Measurements from ENCODE around the gene BAZ2B.

DNA sequence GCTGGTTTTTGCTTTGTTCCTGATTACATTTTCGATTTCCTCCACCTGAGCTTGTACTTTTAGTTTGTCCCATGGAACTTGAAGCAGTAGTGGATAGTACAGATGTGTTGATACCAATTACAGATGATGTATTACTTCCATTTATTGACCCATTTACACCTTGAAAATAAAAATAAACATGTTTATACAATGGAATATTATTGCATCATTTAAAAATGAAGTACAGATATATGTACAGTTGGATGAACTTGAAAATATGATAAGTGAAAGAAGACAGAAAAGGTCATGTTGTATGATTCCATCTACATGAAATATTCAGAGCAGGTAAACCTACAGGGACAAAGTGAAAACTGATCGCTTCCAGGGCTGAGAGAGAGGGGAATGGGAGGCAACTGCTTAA is 169.5 kb downstream of the BAZ2B start:
- TF ChIP-seq, protein P1, sequence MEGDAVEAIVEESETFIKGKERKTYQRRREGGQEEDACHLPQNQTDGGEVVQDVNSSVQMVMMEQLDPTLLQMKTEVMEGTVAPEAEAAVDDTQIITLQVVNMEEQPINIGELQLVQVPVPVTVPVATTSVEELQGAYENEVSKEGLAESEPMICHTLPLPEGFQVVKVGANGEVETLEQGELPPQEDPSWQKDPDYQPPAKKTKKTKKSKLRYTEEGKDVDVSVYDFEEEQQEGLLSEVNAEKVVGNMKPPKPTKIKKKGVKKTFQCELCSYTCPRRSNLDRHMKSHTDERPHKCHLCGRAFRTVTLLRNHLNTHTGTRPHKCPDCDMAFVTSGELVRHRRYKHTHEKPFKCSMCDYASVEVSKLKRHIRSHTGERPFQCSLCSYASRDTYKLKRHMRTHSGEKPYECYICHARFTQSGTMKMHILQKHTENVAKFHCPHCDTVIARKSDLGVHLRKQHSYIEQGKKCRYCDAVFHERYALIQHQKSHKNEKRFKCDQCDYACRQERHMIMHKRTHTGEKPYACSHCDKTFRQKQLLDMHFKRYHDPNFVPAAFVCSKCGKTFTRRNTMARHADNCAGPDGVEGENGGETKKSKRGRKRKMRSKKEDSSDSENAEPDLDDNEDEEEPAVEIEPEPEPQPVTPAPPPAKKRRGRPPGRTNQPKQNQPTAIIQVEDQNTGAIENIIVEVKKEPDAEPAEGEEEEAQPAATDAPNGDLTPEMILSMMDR (IDR thresholded peaks at IDR 0.05; ENCODE audit: low read length) = no peak
- no peak for TF ChIP-seq EZH2 (IDR thresholded peaks at IDR 0.05; ENCODE audit: borderline replicate concordance, low read length)
